Posterior cingulate gyrus (tissue), 11 donors: ENCODE measurements around the gene SORCS2.
A peak's percentile ranks its signal among the peaks of the same experiment; 100 is the strongest.
"Not testable (repeated sequence)": the region's sequence is repeated elsewhere in the genome, so short reads cannot be mapped to it uniquely, and the experiment has no call there.

Experiments
- DNase-seq, 10 donors: peaks; one replicate each; pipeline versions ENCODE4 v3.0.0 to v3.0.0-alpha.2; 2020 to 2021; ENCODE audit warnings: mixed read lengths in 3 of 10
- intact Hi-C: fragments of 100-400 bp; cut with DNase I; formaldehyde crosslinking; loops from one replicate; pipeline ENCODE4 v1.15.1; 2023

SORCS2 gene

GRCh38 chr4:7158991-7159390 is 33.3 kb upstream of the SORCS2 start:
- peak in 2 of 10 donors; percentile 59 to 63 for DNase-seq
- intact Hi-C loops: no loop called here

DNA sequence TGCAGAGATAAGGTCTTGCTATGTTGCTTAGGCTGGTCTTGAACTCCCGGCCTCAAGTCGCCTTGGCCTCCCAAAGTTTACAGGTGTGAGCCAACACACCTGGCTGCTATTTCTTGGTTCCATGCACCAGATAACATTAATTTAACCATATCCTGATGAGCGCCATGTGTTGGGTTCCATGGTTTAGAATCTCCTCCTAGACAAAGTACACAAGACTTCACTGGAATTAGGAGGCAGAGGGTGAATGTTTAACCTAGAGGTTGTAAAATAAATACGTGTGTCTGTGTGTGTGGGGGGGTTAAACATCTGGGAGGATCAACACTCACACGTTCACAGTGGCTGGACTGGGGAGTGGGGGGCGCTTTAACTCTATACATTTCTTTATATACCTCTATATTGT is 32.4 kb upstream of the SORCS2 start:
- DNase-seq: no peak
- intact Hi-C loops: no loop called here

- intact Hi-C loops: no loop called here
- DNase-seq: peak in 9 of 10 donors; percentile 38 to 93 (median 57)
Observed at GRCh38 chr4:7160439-7160838, 31.9 kb upstream of the SORCS2 start.

- intact Hi-C loops: no loop called here
- DNase-seq: peak in 2 of 10 donors; percentile 7 to 64
Observed at GRCh38 chr4:7160951-7161440, 31.3 kb upstream of the SORCS2 start.

DNA sequence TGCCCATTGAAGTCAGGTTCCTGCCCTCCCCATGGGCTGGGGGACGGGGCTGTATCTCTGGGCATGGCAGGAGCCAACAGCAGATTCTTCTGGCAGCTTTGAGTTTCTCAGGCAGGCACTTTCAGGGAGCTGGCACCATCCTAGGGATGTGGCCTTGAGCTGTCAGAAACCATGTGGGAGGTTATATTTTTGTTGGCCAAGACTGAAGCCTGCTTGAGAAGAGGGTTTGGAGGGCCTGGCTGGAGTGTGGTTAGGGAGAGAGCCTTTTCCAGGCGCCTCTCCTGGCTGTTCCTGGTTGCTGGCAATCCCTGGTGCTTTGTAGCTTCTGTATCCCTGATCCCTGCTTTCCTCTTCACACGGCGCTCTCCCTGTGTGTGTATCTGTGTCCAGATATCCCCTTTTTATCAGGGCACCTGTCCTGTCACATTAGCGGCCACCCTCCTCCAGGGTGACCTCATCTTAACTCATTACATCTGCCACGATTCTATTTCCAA is 30.6 kb upstream of the SORCS2 start:
- peak in 5 of 10 donors; percentile 11 to 88 (median 28) for DNase-seq
- intact Hi-C loops: no loop called here

GRCh38 chr4:7165056-7165873 is 27.1 kb upstream of the SORCS2 start:
- intact Hi-C loops: not testable (repeated sequence)
- DNase-seq: peak in 2 of 10 donors; percentile 43 to 74

DNA sequence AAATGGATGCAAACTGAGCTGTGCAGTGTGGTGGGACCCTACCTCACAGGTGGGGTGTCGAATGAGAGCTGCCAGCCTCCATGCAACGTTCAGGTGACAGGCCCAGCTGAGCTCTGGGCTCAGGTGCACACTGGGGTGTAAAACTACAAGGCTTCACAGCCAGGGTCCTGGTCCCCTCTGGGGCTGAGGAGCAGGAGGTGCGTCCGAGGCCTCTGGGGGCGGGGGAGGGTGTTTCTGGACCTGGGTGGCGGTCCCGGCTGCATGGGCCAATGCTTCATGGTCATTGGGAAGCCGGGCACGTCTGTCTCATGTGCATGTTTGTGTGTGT is 26.5 kb upstream of the SORCS2 start:
- peak in 1 of 10 donors; percentile 59 for DNase-seq
- intact Hi-C loops: no loop called here

- no peak for DNase-seq
- intact Hi-C loops: no loop called here
Observed at GRCh38 chr4:7166237-7166636, 26.1 kb upstream of the SORCS2 start.

- DNase-seq: no peak
- intact Hi-C loops: no loop called here
Observed at GRCh38 chr4:7166981-7167700, 25.2 kb upstream of the SORCS2 start.

- intact Hi-C loops: no loop called here
- DNase-seq: no peak
Observed at GRCh38 chr4:7167706-7168105, 24.6 kb upstream of the SORCS2 start.

- DNase-seq: peak in 1 of 10 donors; percentile 28
- intact Hi-C loops: no loop called here
Observed at GRCh38 chr4:7168106-7168505, 24.2 kb upstream of the SORCS2 start.

DNA sequence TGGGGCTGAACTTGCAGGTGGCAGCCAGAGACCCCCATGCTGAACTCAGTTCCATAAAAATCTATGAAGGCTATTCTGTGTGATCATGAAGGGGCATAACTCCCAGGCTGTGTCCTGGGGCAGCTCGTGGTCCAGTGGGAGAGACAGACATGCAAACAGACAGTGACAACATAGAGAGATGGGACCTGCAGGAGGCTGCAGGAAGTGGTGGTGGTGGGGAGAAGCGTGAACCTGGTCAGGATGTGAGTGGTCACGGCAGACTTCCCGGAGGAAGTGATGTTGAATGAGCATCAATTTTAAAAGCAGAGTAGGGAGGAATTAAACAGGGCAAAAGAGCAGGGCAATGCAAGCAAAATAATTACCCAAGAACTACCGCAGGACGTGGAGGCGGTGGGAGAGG is 23.2 kb upstream of the SORCS2 start:
- DNase-seq: peak in 2 of 10 donors; percentile 0 to 45
- intact Hi-C loops: no loop called here

DNA sequence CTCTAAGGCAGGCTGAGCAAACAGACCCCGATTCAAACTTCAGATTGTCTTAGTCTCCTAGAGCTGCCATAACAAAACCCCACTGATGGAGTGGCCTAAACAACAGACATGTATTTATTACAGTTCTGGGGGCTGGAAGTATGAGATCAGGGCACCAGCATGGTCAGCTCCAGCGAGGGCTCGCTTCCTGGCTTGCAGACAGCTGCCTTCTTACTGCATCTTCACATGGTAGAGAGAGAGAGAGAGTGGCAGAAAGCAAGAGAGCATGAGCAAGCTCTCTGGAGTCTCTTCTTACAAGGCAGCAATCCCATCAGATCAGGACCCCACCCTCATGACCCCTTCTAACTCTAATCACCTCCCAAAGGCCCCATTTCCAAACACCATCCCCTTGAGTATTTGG is 22.3 kb upstream of the SORCS2 start:
- DNase-seq: peak in 2 of 10 donors; percentile 3 to 4
- intact Hi-C loops: no loop called here

DNA sequence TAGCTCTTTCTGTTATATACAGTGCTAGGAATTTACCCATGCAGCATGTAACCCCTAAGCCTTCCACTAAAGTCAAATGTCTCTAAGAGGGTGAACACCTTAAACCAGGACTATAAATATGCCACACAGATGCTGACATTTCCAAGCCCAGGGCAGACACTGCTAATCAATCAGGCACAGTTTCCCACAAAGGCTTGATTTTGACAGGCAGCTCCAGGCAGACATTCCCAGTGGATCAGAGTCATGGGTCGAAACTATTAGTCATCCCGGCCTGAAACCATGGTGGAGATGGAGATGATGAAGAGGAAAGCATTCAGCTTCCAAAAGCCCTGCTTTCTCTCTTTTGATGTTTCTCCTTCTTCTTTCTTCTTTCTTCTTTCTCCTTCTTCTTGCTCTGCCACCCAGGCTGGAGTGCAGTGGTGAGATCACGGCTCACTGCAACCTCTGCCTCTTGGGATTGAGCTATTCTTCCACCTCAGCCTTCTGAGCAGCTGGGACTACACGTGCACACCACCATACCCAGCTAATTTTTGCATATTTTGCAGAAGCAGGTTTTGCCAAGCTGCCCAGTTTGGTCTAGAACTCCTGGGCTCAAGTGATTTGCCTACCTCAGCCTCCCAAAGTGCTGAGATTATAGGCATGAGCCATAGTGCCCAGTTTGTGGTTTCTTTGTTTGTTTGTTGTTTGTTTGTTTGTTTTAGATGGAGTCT is 21.0 kb upstream of the SORCS2 start:
- intact Hi-C loops: no loop called here
- no peak for DNase-seq

DNA sequence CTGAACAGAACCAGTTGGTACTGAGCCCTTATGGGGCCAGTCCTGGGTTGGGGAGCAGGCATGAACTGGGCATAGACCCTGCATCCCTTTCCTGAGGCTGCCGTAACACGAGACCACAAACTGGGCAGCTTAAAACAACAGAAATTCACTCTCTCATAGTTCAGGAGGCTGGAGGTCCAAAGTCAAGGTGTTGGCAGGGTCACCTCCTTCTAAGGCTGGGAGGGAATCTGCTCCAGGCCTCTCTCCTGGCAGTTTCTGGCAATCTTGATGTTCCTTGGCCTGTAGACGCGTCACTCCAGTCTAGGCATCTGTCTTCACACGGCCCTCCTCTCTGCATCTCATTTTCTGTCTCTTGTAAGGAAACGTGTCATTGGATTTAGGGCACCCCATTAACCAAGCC is 19.8 kb upstream of the SORCS2 start:
- DNase-seq: no peak
- intact Hi-C loops: no loop called here

- intact Hi-C loops: no loop called here
- peak in 3 of 10 donors; percentile 4 to 61 (median 9) for DNase-seq
Observed at GRCh38 chr4:7172946-7173345, 19.4 kb upstream of the SORCS2 start.

- intact Hi-C loops: no loop called here
- DNase-seq: no peak
Observed at GRCh38 chr4:7173841-7174449, 18.4 kb upstream of the SORCS2 start.

- intact Hi-C loops: no loop called here
Observed at GRCh38 chr4:7179158-7179557, 13.2 kb upstream of the SORCS2 start.

GRCh38 chr4:7180938-7181337 is 11.4 kb upstream of the SORCS2 start:
- intact Hi-C loops: no loop called here
- DNase-seq: peak in 1 of 10 donors; percentile 4

More at GRCh38 chr4:7179158-7179557, 13.2 kb upstream of the SORCS2 start:
- DNase-seq: no peak

GRCh38 chr4:7182616-7183015 is 9.7 kb upstream of the SORCS2 start:
- no peak for DNase-seq
- intact Hi-C loops: no loop called here
